CD14-positive monocyte (primary cell): ENCODE data around the gene SLN. TPM values are rescaled to one million over a fixed set of nuclear protein-coding genes. Genes with fewer than 3 reads are reported as not detected.

Experiments
- DNase-seq, 3 donors: peaks; one replicate each; pipeline ENCODE4 v3.0.0-alpha.2; 2011 to 2022
- H2AFZ ChIP-seq: 2 replicates; pipeline ENCODE4 v1.6.0; 2012; ENCODE audit warnings: mild to moderate bottlenecking, low read depth, low read length, inconsistent platforms; ENCODE audit not compliant: insufficient read depth, poor library complexity, severe bottlenecking
- H3K27ac ChIP-seq, 2 donors: 1 replicate in 1 of 2; 2 replicates in 1 of 2; pipeline ENCODE4 v1.5.1; 2012 to 2013; ENCODE audit warnings: low read length in 2 of 2, control low read depth in 1 of 2, inconsistent platforms in 1 of 2, low read depth in 1 of 2, mild to moderate bottlenecking in 1 of 2
- H3K27me3 ChIP-seq, 2 donors: one replicate each; pipeline versions ENCODE4 v1.6.0 to v1.6.1; 2011 to 2013; ENCODE audit warnings: low read length in 2 of 2; ENCODE audit not compliant: control insufficient read depth in 2 of 2, insufficient read depth in 2 of 2
- H3K36me3 ChIP-seq, 2 donors: replicated peaks in 1 of 2; 1 replicate in 1 of 2; 2 replicates in 1 of 2; pipeline versions ENCODE4 v1.5.1 to v1.6.1; 2012 to 2013; ENCODE audit warnings: low read length in 2 of 2, control low read depth in 1 of 2, inconsistent platforms in 1 of 2, mild to moderate bottlenecking in 1 of 2; ENCODE audit not compliant: insufficient read depth in 2 of 2, control insufficient read depth in 1 of 2
- H3K4me1 ChIP-seq, 2 donors: 1 replicate in 1 of 2; 2 replicates in 1 of 2; pipeline versions ENCODE4 v1.5.1 to v1.6.1; 2012 to 2013; ENCODE audit warnings: low read length in 2 of 2, control low read depth in 1 of 2, inconsistent platforms in 1 of 2, mild to moderate bottlenecking in 1 of 2, moderate library complexity in 1 of 2; ENCODE audit not compliant: insufficient read depth in 2 of 2, control insufficient read depth in 1 of 2
- H3K4me2 ChIP-seq: replicated peaks from 2 replicates; pipeline ENCODE3; 2012; ENCODE audit warnings: low read length, moderate library complexity, mild to moderate bottlenecking; ENCODE audit not compliant: poor library complexity, severe bottlenecking; ENCODE audit errors: extremely low read depth
- H3K4me3 ChIP-seq, 3 experiments: fragments of 200-600 bp in 1 of 3; sonication (generic) in 1 of 3; replicated peaks in 1 of 3; 1 replicate in 2 of 3; 2 replicates in 1 of 3; pipeline ENCODE4 v1.5.1; 2011 to 2013; ENCODE audit warnings: low read length in 3 of 3, mild to moderate bottlenecking in 3 of 3, control low read depth in 2 of 3, low read depth in 2 of 3, inconsistent platforms in 1 of 3, moderate library complexity in 1 of 3
- H3K79me2 ChIP-seq: 2 replicates; pipeline ENCODE4 v1.6.0; 2012; ENCODE audit warnings: mild to moderate bottlenecking, control low read depth, inconsistent platforms, low read length, moderate library complexity; ENCODE audit not compliant: insufficient read depth
- H3K9ac ChIP-seq: 2 replicates; pipeline ENCODE4 v1.6.0; 2017; ENCODE audit warnings: low read length, mild to moderate bottlenecking; ENCODE audit not compliant: insufficient read depth, poor library complexity, severe bottlenecking
- H3K9me3 ChIP-seq, 2 donors: replicated peaks in 1 of 2; 1 replicate in 1 of 2; 2 replicates in 1 of 2; pipeline versions ENCODE4 v1.5.1 to v1.6.1; 2012 to 2013; ENCODE audit warnings: low read length in 2 of 2, control low read depth in 1 of 2; ENCODE audit not compliant: control insufficient read depth in 1 of 2, insufficient read depth in 1 of 2
- H4K20me1 ChIP-seq: 2 replicates; pipeline ENCODE4 v1.6.0; 2012; ENCODE audit warnings: mild to moderate bottlenecking, low read length, control low read depth, moderate library complexity; ENCODE audit not compliant: insufficient read depth
- H3K27ac Mint-ChIP-seq, 7 donors: one replicate each; pipeline ENCODE4 v1.8.0; 2020; ENCODE audit warnings: mild to moderate bottlenecking in 7 of 7, mixed read lengths in 7 of 7, moderate library complexity in 6 of 7, inconsistent platforms in 2 of 7
- H3K27me3 Mint-ChIP-seq, 3 donors: one replicate each; pipeline ENCODE4 v1.8.0; 2021 to 2022; ENCODE audit warnings: low read depth in 3 of 3, mild to moderate bottlenecking in 3 of 3, mixed read lengths in 3 of 3, moderate library complexity in 3 of 3, inconsistent platforms in 1 of 3
- H3K36me3 Mint-ChIP-seq, 2 donors: one replicate each; pipeline ENCODE4 v1.8.0; 2020; ENCODE audit warnings: mixed read lengths in 2 of 2, inconsistent platforms in 1 of 2, mild to moderate bottlenecking in 1 of 2
- H3K4me1 Mint-ChIP-seq: one replicate; pipeline ENCODE4 v1.8.0; 2020; ENCODE audit warnings: mild to moderate bottlenecking, mixed read lengths
- H3K4me3 Mint-ChIP-seq, 2 donors: one replicate each; pipeline ENCODE4 v1.8.0; 2020; ENCODE audit warnings: mild to moderate bottlenecking in 2 of 2, mixed read lengths in 2 of 2, moderate library complexity in 1 of 2
- H3K9me3 Mint-ChIP-seq, 7 donors: one replicate each; pipeline ENCODE4 v1.8.0; 2020 to 2022; ENCODE audit warnings: mixed read lengths in 7 of 7, mild to moderate bottlenecking in 6 of 7, moderate library complexity in 6 of 7, inconsistent platforms in 2 of 7
- WGBS: methylation state at CpG from one replicate; pipeline ENCODE4 v1.1.5; 2013; ENCODE audit warnings: missing lambda C conversion rate; ENCODE audit not compliant: insufficient coverage; 5-methylcytosine and 5-hydroxymethylcytosine counted together
- intact Hi-C, 2 donors: fragments of 100-400 bp; cut with micrococcal nuclease; formaldehyde crosslinking; loops; one replicate each; pipeline versions ENCODE4 v1.15.0 to v1.15.1; 2023
- polyA plus RNA-seq, 3 donors: library from polyadenylated mRNA; depleted of rRNA in 1 of 3; unstranded in 2 of 3; stranded (reverse) in 1 of 3; fragments of 300-500 nt in 2 of 3; fragments of >200 nt in 1 of 3; fragmentation: Illumina TruSeq in 2 of 3; gene quantifications; 1 replicate in 2 of 3; 2 replicates in 1 of 3; pipeline ENCODE4 v1.2.3, GENCODE V29; 2012 to 2021
- TF ChIP-seq, protein P1 (sequence below): fragments of 200-600 bp; IDR thresholded peaks from one replicate; pipeline ENCODE4 v1.8.0; 2022; ENCODE audit warnings: antibody characterized with exemption, mild to moderate bottlenecking

SLN gene
- polyA plus RNA-seq, 3 donors = not detected

DNA sequence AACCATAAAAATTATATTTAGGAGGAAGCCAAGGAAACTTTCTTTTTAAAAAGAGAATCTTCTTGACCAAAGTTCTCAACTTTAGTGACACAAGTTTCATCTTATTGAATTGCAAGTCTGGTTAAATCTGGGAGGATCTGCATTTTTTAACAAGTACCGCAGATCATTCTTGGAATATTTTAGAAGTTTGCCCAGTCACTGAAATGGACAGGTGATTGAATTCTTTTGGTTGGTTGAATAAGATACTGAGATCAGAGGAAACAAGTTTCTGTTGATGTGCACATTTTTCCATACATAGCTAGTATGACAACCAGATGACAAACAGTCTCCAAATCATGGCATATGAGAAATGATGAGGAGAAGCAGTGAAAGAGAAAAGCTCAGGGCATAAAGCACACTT, 50.2 kb downstream of the SLN start:
- DNase-seq = no peak
- Mint-ChIP-seq H3K4me1 (no peaks in the 10 kb centered on the region), H3K27ac (no peak overlapping the region)

DNA sequence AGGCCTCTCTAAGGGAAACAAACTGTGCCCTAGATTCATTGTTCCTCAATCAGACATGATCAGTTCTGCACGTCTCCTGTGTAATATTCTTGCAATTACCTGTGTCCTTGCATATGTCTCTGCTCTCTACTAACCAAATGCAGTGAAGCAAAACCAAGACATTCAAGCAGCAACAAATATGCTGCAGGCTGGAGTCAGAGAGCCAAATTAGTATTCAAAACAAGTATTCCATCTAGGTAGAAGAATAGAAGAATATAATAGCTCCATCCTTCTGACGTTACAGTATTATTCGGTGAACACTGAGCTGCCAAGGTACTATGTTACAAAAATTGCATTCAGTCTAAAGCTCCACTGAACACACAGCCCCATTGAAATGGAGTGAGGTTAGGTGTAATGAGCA, 51.8 kb downstream of the SLN start:
- Mint-ChIP-seq H3K4me1 (peaks cover 2% of the 10 kb centered on the region), H3K4me3 (no peak overlapping the region)

More for the DNA sequence above, 50.2 kb downstream of the SLN start:
- Histone ChIP-seq H3K79me2 (no peaks in the 10 kb centered on the region), H3K4me1 (no peaks in the 10 kb centered on the region), H3K27ac (no peak overlapping the region), H3K4me2 (no peak overlapping the region), H3K36me3 (no peaks in the 10 kb centered on the region), H4K20me1 (no peaks in the 10 kb centered on the region), H3K27me3 (no peaks in the 10 kb centered on the region), H3K4me3 (no peak overlapping the region), H2AFZ (no peak overlapping the region), H3K9me3 (no peaks in the 10 kb centered on the region), H3K9ac (no peak overlapping the region)
- Mint-ChIP-seq H3K27me3 (peaks cover 0 to 10% (median 4%) of the 10 kb centered on the region in 3 donors), H3K4me3 (no peak overlapping the region), H3K9me3 (no peaks in the 10 kb centered on the region), H3K36me3 (no peaks in the 10 kb centered on the region)
- no CpG with 5 or more reads among the region's 1 CpG for WGBS
- intact Hi-C loops = no loop called here
- TF ChIP-seq, protein P1, sequence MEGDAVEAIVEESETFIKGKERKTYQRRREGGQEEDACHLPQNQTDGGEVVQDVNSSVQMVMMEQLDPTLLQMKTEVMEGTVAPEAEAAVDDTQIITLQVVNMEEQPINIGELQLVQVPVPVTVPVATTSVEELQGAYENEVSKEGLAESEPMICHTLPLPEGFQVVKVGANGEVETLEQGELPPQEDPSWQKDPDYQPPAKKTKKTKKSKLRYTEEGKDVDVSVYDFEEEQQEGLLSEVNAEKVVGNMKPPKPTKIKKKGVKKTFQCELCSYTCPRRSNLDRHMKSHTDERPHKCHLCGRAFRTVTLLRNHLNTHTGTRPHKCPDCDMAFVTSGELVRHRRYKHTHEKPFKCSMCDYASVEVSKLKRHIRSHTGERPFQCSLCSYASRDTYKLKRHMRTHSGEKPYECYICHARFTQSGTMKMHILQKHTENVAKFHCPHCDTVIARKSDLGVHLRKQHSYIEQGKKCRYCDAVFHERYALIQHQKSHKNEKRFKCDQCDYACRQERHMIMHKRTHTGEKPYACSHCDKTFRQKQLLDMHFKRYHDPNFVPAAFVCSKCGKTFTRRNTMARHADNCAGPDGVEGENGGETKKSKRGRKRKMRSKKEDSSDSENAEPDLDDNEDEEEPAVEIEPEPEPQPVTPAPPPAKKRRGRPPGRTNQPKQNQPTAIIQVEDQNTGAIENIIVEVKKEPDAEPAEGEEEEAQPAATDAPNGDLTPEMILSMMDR = no peak

More for the DNA sequence above, 51.8 kb downstream of the SLN start:
- intact Hi-C loops = no loop called here
- Mint-ChIP-seq H3K27me3 (peaks cover 0 to 7% (median 2%) of the 10 kb centered on the region in 3 donors), H3K27ac (no peak overlapping the region), H3K36me3 (no peaks in the 10 kb centered on the region), H3K9me3 (no peaks in the 10 kb centered on the region)
- H2AFZ ChIP-seq = no peak overlapping the region
- no peak overlapping the region for H3K4me3 ChIP-seq
- DNase-seq = no peak
- no peak overlapping the region for H3K4me2 ChIP-seq
- H3K79me2 ChIP-seq = no peaks in the 10 kb centered on the region
- no peaks in the 10 kb centered on the region for H3K27me3 ChIP-seq
- 100% methylated on average over 1 of the region's 3 CpGs for WGBS
- no peaks in the 10 kb centered on the region for H3K4me1 ChIP-seq
- H4K20me1 ChIP-seq = no peaks in the 10 kb centered on the region
- TF ChIP-seq, protein P1 = no peak
- H3K27ac ChIP-seq = no peak overlapping the region
- no peak overlapping the region for H3K9ac ChIP-seq
- H3K36me3 ChIP-seq = no peaks in the 10 kb centered on the region
- no peaks in the 10 kb centered on the region for H3K9me3 ChIP-seq
